Tibial nerve (tissue), 4 donors: ENCODE measurements around the gene WDHD1. TPM values are rescaled to one million over a fixed set of nuclear protein-coding genes. Genes with fewer than 3 reads are reported as not detected.

Experiments used
- DNase-seq, 2 donors: peaks; one replicate each; pipeline ENCODE4 v3.0.0-alpha.2; 2019; ENCODE audit warnings: low spot score in 2 of 2
- H3K27ac ChIP-seq, 4 donors: fragments of 200-600 bp; sonication (generic) in 3 of 4; one replicate each; pipeline ENCODE4 v1.5.1; 2017 to 2019; ENCODE audit warnings: mild to moderate bottlenecking in 1 of 4
- H3K27me3 ChIP-seq, 2 donors: fragments of 200-600 bp; sonication (generic) in 1 of 2; one replicate each; pipeline versions ENCODE4 v1.5.1 to v1.6.0; 2017 to 2019
- H3K36me3 ChIP-seq, 3 donors: fragments of 200-600 bp; sonication (generic); one replicate each; pipeline ENCODE4 v1.5.1; 2018 to 2019
- H3K4me1 ChIP-seq, 4 donors: fragments of 200-600 bp; sonication (generic) in 3 of 4; one replicate each; pipeline ENCODE4 v1.5.1; 2017 to 2019
- H3K4me3 ChIP-seq, 4 donors: fragments of 200-600 bp; sonication (generic) in 3 of 4; one replicate each; pipeline ENCODE4 v1.5.1; 2017 to 2019; ENCODE audit warnings: mild to moderate bottlenecking in 1 of 4, moderate library complexity in 1 of 4
- H3K9me3 ChIP-seq, 4 donors: fragments of 200-600 bp; sonication (generic) in 3 of 4; one replicate each; pipeline ENCODE4 v1.5.1; 2017 to 2019
- CTCF ChIP-seq, 5 experiments: fragments of 200-600 bp in 3 of 5; fragments of 450-650 bp in 2 of 5; sonication (generic) in 3 of 5; IDR thresholded peaks; one replicate each; pipeline ENCODE4 v1.5.1; 2016 to 2019; ENCODE audit warnings: antibody characterized with exemption in 5 of 5, mild to moderate bottlenecking in 3 of 5, moderate library complexity in 2 of 5
- EP300 ChIP-seq, 2 donors: sonication (generic); formaldehyde crosslinking; IDR thresholded peaks; one replicate each; pipeline ENCODE4 v1.6.1; 2017; ENCODE audit warnings: antibody characterized with exemption in 2 of 2, mild to moderate bottlenecking in 1 of 2
- POLR2A ChIP-seq, 2 donors: fragments of 450-650 bp; IDR thresholded peaks; one replicate each; pipeline ENCODE4 v1.6.1; 2017; ENCODE audit warnings: antibody characterized with exemption in 2 of 2, mild to moderate bottlenecking in 2 of 2, moderate library complexity in 2 of 2
- WGBS, 2 donors: methylation state at CpG; one replicate each; pipeline ENCODE4 v1.1.5; 2018; 5-methylcytosine and 5-hydroxymethylcytosine counted together
- total RNA-seq, 4 donors: library from RNA; depleted of rRNA; stranded (reverse); fragments of >200 nt; gene quantifications; one replicate each; pipeline ENCODE4 v1.1.0, GENCODE V29; 2016

WDHD1 gene
- total RNA-seq, 4 donors from 2014 or later: 1.2 to 3.1 (median 1.9) TPM

DNA sequence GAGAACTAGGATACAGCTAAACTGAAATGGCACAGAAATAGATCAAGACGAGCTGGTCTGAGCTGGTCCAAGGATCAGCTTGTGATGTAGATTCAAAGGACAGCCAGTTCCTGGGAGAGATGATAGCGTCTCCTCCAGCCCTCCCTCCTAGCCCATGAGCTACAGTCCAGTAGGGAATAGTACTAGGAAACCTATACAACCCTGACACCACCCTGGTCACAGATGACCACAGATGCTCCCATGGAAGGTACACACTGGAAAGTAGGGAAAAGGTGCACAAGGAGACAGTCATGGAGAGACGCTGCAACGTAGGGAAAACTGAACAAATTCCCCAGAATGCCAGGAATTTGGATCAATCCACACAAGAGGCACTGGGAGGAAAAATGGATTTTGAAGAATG lies 131.2 kb downstream of the WDHD1 start:
- no peaks in the 10 kb centered on the region for H3K9me3 ChIP-seq
- H3K36me3 ChIP-seq: no peaks in the 10 kb centered on the region
- no peak for DNase-seq
- TF ChIP-seq EP300 (IDR thresholded peaks at IDR 0.05) (no peak), POLR2A (IDR thresholded peaks at IDR 0.05) (no peak), CTCF (IDR thresholded peaks at IDR 0.05) (no peak)
- H3K27ac ChIP-seq: no peak overlapping the region
- 67 to 74% methylated on average over 4 of the region's 4 CpGs for WGBS, 2 donors
- no peak overlapping the region for H3K4me3 ChIP-seq
- no peaks in the 10 kb centered on the region for H3K4me1 ChIP-seq
- no peaks in the 10 kb centered on the region for H3K27me3 ChIP-seq

GRCh38 chr14:54894995-54895394 lies 131.9 kb downstream of the WDHD1 start:
- H3K9me3 ChIP-seq: no peaks in the 10 kb centered on the region
- H3K36me3 ChIP-seq: no peaks in the 10 kb centered on the region
- WGBS, 2 donors: 78 to 79% methylated on average over 3 of the region's 3 CpGs
- no peak overlapping the region for H3K27ac ChIP-seq
- H3K4me3 ChIP-seq: no peak overlapping the region
- TF ChIP-seq CTCF (IDR thresholded peaks at IDR 0.05): no peak
- TF ChIP-seq EP300 (IDR thresholded peaks at IDR 0.05): no peak
- no peak for TF ChIP-seq POLR2A (IDR thresholded peaks at IDR 0.05)
- DNase-seq: no peak
- no peaks in the 10 kb centered on the region for H3K4me1 ChIP-seq
- no peaks in the 10 kb centered on the region for H3K27me3 ChIP-seq

DNA sequence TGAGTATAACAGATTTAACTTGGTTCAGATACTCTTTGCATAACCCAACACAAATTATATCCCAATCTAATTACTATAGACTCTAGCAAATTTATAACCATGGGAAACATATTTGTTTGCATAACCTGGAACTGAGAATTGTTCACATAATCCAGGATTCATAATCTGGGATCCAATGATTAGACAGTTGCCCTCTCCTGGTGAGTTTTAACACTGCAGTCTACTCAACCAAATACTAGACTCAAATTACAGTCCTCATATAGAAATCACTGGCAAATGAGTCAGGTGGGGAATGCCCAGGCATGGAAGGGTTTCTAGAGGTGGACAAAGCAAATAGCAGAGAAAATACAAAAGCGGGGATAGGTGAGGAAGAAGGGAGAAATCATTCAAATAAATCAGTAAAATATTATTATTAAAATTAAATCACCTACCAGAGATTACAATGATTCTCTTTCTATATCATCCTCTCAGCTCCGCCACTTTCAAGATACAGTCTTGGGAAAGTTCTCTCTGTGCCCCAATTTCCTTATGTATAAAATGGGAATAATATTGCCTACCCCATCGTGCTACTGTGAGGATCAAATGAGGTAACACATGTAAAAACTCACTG lies 133.6 kb downstream of the WDHD1 start:
- peak in 1 of 2 donors; percentile 87 for DNase-seq
- no peaks in the 10 kb centered on the region for H3K4me1 ChIP-seq
- TF ChIP-seq EP300 (IDR thresholded peaks at IDR 0.05): no peak
- peak; percentile 52 to 72 (median 65) for TF ChIP-seq CTCF (IDR thresholded peaks at IDR 0.05)
- H3K36me3 ChIP-seq: no peaks in the 10 kb centered on the region
- H3K27ac ChIP-seq: no peak overlapping the region
- no peaks in the 10 kb centered on the region for H3K27me3 ChIP-seq
- H3K4me3 ChIP-seq: no peak overlapping the region
- 74 to 76% methylated on average over 3 of the region's 3 CpGs for WGBS, 2 donors
- no peaks in the 10 kb centered on the region for H3K9me3 ChIP-seq

DNA sequence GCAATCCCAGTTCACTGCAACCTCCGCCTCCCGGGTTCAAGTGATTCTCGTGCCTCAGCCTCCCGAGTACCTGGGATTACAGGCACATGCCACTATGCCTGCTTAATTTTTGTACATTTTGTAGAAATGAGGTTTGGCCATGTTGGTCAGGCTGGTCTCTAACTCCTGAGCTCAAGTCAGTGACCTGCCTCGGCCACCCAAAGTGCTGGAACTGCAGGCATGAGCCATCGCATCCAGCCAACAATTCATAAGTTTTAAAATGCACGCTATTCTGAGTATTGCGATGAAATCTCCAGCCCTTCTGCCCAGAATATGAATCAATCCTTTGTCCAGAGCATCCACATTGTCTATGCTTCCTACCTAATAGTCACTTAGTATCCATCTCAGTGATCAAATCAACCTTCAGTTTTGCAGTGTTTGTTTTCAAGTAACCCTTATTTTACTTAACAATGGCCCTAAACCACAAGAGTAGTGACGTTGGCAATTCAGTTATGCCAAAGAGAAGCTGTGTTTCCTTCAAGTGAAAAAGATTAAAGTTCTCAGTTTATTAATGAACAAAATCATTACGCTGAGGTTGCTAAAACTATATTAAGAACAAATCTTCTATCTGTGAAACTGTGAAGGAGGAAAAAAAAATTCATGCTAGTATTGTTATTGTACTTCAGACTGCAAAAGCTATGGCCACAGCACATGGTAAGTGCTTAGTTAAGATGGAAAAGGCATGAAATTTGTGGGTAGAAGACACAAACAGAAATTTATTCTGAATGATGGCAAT lies 135.2 kb downstream of the WDHD1 start:
- H3K27me3 ChIP-seq: no peaks in the 10 kb centered on the region
- no peak overlapping the region for H3K27ac ChIP-seq
- H3K4me3 ChIP-seq: no peak overlapping the region
- TF ChIP-seq CTCF (IDR thresholded peaks at IDR 0.05) (no peak), EP300 (IDR thresholded peaks at IDR 0.05) (no peak), POLR2A (IDR thresholded peaks at IDR 0.05) (no peak)
- no peaks in the 10 kb centered on the region for H3K4me1 ChIP-seq
- no peaks in the 10 kb centered on the region for H3K36me3 ChIP-seq
- WGBS, 2 donors: 76 to 77% methylated on average over 10 of the region's 10 CpGs
- H3K9me3 ChIP-seq: no peaks in the 10 kb centered on the region
- DNase-seq: no peak

- H3K4me1 ChIP-seq: no peaks in the 10 kb centered on the region
- WGBS, 2 donors: 81 to 92% methylated on average over 1 of the region's 1 CpG
- H3K27ac ChIP-seq: no peak overlapping the region
- DNase-seq: no peak
- no peak for TF ChIP-seq EP300 (IDR thresholded peaks at IDR 0.05)
- TF ChIP-seq POLR2A (IDR thresholded peaks at IDR 0.05): no peak
- no peak for TF ChIP-seq CTCF (IDR thresholded peaks at IDR 0.05)
- H3K9me3 ChIP-seq: no peaks in the 10 kb centered on the region
- H3K36me3 ChIP-seq: no peaks in the 10 kb centered on the region
- no peak overlapping the region for H3K4me3 ChIP-seq
- no peaks in the 10 kb centered on the region for H3K27me3 ChIP-seq
Observed at GRCh38 chr14:54890788-54891187, 136.1 kb downstream of the WDHD1 start.
